GM21723 (cell line): Measurements from ENCODE around the gene RAB12.
"Not testable (repeated sequence)": the region's sequence is repeated elsewhere in the genome, so short reads cannot be mapped to it uniquely, and the experiment has no call there.

Experiments
- ATAC-seq: cut with Tn5 transposase; IDR thresholded peaks from one replicate; pipeline ENCODE4 v1.9.1; 2021; ENCODE audit warnings: mild to moderate bottlenecking, moderate library complexity; ENCODE audit not compliant: unreplicated experiment

Gene RAB12

GRCh38 chr18:8643326-8643878 lies 34.2 kb downstream of the RAB12 start:
- no peak for ATAC-seq

DNA sequence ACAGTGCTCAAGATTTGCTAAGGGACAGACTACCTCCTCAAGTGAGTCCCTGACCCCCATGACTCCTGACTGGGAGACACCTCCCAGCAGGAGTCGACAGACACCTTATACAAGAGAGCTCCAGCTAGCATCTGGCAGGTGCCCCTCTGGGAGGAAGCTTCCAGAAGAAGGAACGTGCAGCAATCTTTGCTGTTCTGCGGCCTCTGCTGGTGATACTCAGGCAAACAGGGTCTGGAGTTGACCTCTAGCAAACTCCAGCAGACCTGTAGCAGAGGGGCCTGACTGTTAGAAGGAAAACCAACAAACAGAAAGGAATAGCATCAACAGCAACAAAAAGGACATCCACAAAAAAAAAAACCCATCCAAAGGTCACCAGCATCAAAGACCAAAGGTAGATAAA lies 38.1 kb downstream of the RAB12 start:
- ATAC-seq: not testable (repeated sequence)

DNA sequence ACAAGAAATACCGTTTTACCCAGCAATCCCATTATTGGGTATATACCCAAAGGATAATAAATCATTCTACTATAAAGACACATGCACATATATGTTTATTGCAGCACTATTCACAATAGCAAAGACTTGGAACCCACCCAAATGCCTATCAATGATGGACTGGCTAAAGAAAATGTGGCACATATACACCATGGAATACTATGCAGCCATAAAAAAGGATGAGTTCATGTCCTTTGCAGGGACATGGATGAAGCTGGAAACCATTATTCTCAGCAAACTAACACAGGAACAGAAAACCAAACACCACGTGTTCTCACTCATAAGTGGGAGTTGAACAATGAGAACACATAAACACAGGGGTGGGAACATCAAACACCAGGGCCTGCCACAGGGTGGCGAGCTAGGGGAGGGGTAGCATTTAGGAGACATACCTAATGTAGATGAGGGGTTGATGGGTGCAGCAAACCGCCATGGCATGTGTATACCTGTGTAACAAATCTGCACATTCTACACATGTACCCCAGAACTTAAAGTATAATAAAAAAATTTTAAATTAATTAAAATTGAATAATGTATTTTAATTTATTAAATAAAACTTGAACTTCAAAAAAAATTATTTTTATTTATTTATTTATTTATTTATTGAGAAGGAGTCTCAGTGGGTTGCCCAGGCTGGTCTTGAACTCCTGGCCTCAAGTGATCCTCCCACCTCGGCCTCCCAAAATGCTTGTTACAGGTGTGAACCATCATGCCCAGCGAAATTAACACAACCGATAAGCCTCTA lies 42.4 kb downstream of the RAB12 start:
- not testable (repeated sequence) for ATAC-seq

- no peak for ATAC-seq
Measured at GRCh38 chr18:8654503-8655451, 45.5 kb downstream of the RAB12 start.

GRCh38 chr18:8656232-8656631 lies 47.0 kb downstream of the RAB12 start:
- ATAC-seq: no peak

- no peak for ATAC-seq
Measured at GRCh38 chr18:8657050-8657820, 48.0 kb downstream of the RAB12 start.

GRCh38 chr18:8657873-8658470 lies 48.7 kb downstream of the RAB12 start:
- no peak for ATAC-seq

DNA sequence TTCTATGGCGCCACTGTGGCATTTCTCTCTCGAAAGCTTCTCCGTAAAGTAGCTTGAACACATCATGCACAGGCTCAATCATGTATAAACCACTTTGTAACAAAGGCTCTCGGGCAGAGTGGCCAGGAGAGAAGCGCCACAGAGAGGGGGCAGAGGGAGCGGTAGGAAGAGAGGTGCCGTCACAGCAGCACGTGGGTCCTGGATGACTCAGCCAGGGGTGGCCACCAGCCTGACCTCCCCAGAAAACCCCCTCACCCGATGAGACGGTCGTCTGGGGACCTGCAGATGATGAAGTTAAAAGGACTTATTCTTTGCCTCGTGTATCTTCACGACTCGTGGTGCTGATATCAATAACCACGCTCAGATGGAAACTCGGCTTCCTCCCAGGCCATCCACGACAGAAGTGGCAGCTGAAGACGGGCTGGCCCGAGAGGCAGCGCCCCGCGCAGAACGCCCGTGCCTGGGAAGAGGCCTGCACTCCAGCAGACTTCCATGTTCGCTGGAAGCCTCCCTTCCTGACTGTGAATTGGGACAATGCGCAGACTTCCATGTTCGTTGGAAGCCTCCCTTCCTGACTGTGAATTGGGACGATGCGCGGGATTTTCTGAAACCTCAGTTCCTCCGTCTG lies 49.7 kb downstream of the RAB12 start:
- ATAC-seq: no peak

- no peak for ATAC-seq
Measured at GRCh38 chr18:8659609-8660242, 50.5 kb downstream of the RAB12 start.

- ATAC-seq: no peak
Measured at GRCh38 chr18:8660316-8660715, 51.1 kb downstream of the RAB12 start.

GRCh38 chr18:8661754-8662559 lies 52.7 kb downstream of the RAB12 start:
- no peak for ATAC-seq

DNA sequence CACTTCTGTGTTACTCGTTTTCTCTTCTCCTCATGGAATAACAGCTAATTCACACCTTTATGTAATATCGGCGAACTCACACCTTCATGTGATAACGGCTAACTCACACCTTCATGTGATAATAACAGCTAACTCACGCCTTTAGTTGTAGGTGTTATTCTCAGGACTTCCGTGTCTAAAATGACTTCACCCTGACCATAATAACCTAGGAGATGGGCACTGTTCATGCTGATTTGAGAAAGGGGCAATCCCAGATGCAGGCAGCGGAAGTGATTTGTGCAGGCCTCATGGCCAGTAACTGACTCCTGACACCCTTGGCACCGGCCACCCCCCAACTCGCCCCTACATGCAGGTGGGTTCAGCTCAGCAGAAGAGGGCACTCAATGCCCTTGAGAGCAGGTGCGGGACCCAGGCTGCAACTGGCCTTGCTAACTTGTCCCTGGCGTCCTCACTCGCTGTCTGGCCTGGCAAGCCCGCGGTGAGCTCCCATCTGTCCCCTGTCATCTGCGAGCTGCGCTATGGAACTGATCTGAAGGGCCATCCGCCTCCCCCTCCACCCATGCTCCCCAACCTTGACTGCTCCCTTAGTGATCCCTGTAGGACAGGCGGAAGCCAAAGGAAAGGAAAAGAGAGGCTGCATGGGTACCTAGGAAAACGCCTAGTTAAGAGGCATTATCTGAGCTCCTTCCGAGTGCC lies 53.5 kb downstream of the RAB12 start:
- ATAC-seq: no peak

DNA sequence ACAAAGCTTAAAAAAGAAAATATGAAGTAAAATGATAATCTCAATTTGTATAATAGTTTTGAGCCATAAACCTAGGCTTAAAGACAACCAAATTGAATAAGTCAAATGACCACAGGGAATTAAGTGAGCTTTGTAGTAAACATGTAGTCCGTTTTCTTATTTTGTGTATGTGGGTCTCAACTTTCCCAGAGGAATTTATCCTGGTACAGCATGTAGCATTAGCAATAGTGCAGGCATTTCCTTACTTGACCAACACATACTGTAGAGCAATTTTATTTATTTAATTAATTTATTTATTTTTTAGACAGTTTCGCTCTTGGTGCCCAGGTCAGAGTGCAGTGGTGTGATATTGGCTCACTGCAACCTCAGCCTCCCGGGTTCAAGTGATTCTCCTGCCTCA lies 58.6 kb downstream of the RAB12 start:
- ATAC-seq: no peak

DNA sequence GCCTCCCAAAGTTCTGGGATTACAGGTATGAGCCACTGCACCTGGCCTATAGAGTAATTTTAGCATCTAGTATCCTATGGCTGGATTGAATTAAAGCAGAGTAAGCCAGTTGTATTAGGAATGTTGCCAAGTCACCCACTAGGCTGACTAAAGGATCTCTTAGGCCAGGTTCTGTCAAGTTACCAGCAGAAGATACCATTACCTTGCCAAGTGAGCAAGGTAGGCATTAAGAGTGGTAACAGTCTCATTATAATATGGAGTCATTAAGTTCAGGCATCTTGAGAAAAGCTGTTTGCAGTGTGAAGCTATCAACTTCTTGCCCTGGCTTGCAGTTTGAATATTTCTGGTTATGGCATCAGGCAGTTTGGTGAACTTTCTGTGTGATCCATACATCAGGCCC lies 59.1 kb downstream of the RAB12 start:
- no peak for ATAC-seq

- no peak for ATAC-seq
Measured at GRCh38 chr18:8669571-8669970, 60.3 kb downstream of the RAB12 start.

- peak; percentile 96 for ATAC-seq
Measured at GRCh38 chr18:8673256-8674209, 64.3 kb downstream of the RAB12 start.

DNA sequence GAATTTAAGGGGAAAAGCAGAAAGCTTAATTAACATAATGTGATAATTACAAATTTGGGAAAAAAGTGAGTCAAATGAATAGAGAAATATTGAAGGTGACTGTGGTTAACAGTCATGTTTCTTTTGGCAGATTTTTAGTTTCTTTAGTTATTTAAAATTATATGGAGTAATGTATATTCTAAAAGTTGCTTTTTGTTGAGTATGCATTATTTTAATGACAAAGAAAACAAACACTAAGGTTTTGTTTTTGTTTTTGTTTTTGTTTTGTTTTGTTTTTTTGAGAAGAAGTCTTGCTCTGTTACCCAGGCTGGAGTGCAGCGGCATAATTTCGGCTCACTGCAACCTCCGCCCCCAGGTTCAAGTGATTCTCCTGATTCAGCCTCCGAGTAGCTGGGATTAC lies 65.8 kb downstream of the RAB12 start:
- no peak for ATAC-seq
